ENCODE data around the gene VWC2L. TPM values are rescaled to one million over a fixed set of nuclear protein-coding genes. Genes with fewer than 3 reads are reported as not detected.
A peak's percentile ranks its signal among the peaks of the same experiment; 100 is the strongest.

The VWC2L gene
- total RNA-seq, 1 experiment from 2014 or later = not detected

GRCh38 chr2:214536625-214537024 is 125.8 kb downstream of the VWC2L start:
- DNase-seq (ENCODE audit: unreplicated experiment) = no peak
- no peak for TF ChIP-seq CTCF (IDR thresholded peaks at IDR 0.05; ENCODE audit: unreplicated experiment)
- CTCF ChIA-PET = no interaction called here
- Mint-ChIP-seq H3K27me3 (ENCODE audit: insufficient read depth, unreplicated experiment) (no peaks in the 10 kb centered on the region), H3K4me3 (ENCODE audit: unreplicated experiment) (no peak overlapping the region), H3K36me3 (ENCODE audit: insufficient read depth, unreplicated experiment) (no peaks in the 10 kb centered on the region), H3K4me1 (ENCODE audit: insufficient read depth, unreplicated experiment) (no peaks in the 10 kb centered on the region), H3K27ac (ENCODE audit: low read depth, unreplicated experiment) (peak overlapping the region; percentile 69), H3K9me3 (ENCODE audit: unreplicated experiment) (no peaks in the 10 kb centered on the region)
- POLR2A ChIA-PET = interaction anchor here (1.0 kb wide), 1 partner anchor 10 kb away, joined by 3 read pairs; no protein-coding TSS in a partner anchor
- intact Hi-C loops (cut with micrococcal nuclease) = no loop called here
- no TSS peak for BruUV-seq (replicated peaks)

DNA sequence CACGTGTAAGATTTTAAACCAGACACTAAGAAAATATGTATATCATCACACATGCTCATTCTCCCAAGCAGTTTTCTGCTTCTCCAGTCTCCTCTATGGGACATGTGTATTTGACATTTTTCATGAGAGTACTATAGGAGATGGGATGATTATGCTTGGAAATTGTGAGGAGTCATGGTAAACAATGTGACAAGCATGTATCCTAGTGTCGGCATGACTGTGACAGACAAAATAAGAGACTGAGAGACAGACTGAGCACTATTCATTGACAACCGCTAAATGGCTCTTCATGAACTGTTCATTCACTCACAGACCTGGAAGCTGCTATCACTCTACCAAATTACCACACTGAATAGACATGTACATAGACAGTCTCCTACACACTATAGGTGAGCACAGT is 127.1 kb downstream of the VWC2L start:
- POLR2A ChIA-PET = no interaction called here
- BruUV-seq (replicated peaks) = no TSS peak

DNA sequence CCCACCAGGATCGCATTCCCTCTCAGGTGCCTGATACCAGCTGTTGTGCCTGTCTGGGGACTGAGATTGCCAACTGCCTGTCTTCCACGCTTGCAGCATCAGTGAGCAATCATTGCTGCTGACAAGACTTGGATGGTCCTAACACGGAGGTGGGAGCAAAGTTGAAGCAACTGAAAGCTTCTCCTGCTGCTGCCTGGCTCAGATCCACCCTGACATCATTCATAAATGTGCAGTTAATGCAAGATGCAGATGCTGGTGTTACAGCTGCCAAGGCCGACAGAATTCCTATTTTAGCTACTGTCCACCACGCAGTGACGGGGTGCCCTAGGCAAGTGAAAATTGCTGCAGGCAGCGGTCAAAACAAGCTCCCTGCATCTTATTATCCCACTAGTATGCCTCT is 131.4 kb downstream of the VWC2L start:
- intact Hi-C loops (cut with micrococcal nuclease) = no loop called here

More for the DNA sequence above, 127.1 kb downstream of the VWC2L start:
- no peak for TF ChIP-seq CTCF (IDR thresholded peaks at IDR 0.05; ENCODE audit: unreplicated experiment)
- Mint-ChIP-seq H3K4me1 (ENCODE audit: insufficient read depth, unreplicated experiment) (peaks cover 6% of the 10 kb centered on the region), H3K4me3 (ENCODE audit: unreplicated experiment) (no peak overlapping the region), H3K27me3 (ENCODE audit: insufficient read depth, unreplicated experiment) (no peaks in the 10 kb centered on the region), H3K36me3 (ENCODE audit: insufficient read depth, unreplicated experiment) (no peaks in the 10 kb centered on the region), H3K27ac (ENCODE audit: low read depth, unreplicated experiment) (no peak overlapping the region), H3K9me3 (ENCODE audit: unreplicated experiment) (no peaks in the 10 kb centered on the region)
- DNase-seq (ENCODE audit: unreplicated experiment) = no peak
- intact Hi-C loops (cut with micrococcal nuclease) = no loop called here
- CTCF ChIA-PET = no interaction called here

DNA sequence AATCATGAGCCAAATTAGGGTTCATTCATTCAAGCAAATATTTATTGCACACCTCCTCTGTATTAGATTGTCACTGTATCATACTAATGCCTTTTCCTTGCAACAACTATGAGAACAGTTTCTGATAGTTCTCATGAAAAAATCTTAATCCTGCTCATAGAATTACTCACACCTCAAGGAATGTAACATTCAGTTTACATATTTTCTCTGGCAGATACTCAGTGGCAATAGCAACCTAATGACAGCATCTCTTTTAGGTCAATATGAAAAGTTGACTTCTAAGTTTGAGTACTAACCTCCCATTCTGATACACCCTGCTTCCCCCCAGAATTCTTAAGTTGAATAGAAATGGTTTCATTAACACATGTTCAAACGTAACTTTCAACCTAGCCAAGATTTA is 132.0 kb downstream of the VWC2L start:
- peak; percentile 25 for DNase-seq (ENCODE audit: unreplicated experiment)
- Mint-ChIP-seq H3K27ac (ENCODE audit: low read depth, unreplicated experiment) (no peak overlapping the region), H3K36me3 (ENCODE audit: insufficient read depth, unreplicated experiment) (no peaks in the 10 kb centered on the region), H3K4me1 (ENCODE audit: insufficient read depth, unreplicated experiment) (peaks cover 17% of the 10 kb centered on the region), H3K4me3 (ENCODE audit: unreplicated experiment) (no peak overlapping the region), H3K9me3 (ENCODE audit: unreplicated experiment) (no peaks in the 10 kb centered on the region), H3K27me3 (ENCODE audit: insufficient read depth, unreplicated experiment) (no peaks in the 10 kb centered on the region)
- CTCF ChIA-PET = interaction anchor here (0.8 kb wide), 1 partner anchor 13 kb away, joined by 5 read pairs; no protein-coding TSS in a partner anchor
- BruUV-seq (replicated peaks) = no TSS peak
- intact Hi-C loops (cut with micrococcal nuclease) = no loop called here
- no peak for TF ChIP-seq CTCF (IDR thresholded peaks at IDR 0.05; ENCODE audit: unreplicated experiment)
- POLR2A ChIA-PET = interaction anchor here (0.5 kb wide), 1 partner anchor 174 kb away, joined by 3 read pairs; no protein-coding TSS in a partner anchor

More for the DNA sequence above, 131.4 kb downstream of the VWC2L start:
- Mint-ChIP-seq H3K4me3 (ENCODE audit: unreplicated experiment) (no peak overlapping the region), H3K9me3 (ENCODE audit: unreplicated experiment) (no peaks in the 10 kb centered on the region), H3K27ac (ENCODE audit: low read depth, unreplicated experiment) (no peak overlapping the region), H3K4me1 (ENCODE audit: insufficient read depth, unreplicated experiment) (peaks cover 15% of the 10 kb centered on the region), H3K36me3 (ENCODE audit: insufficient read depth, unreplicated experiment) (no peaks in the 10 kb centered on the region), H3K27me3 (ENCODE audit: insufficient read depth, unreplicated experiment) (no peaks in the 10 kb centered on the region)
- ChIA-PET POLR2A (no interaction called here), CTCF (no interaction called here)
- no TSS peak for BruUV-seq (replicated peaks)
- DNase-seq (ENCODE audit: unreplicated experiment) = no peak
- no peak for TF ChIP-seq CTCF (IDR thresholded peaks at IDR 0.05; ENCODE audit: unreplicated experiment)
